GM21528 (cell line): Measurements from ENCODE around the gene CLDN6.

Experiments
- ATAC-seq: cut with Tn5 transposase; IDR thresholded peaks from one replicate; pipeline ENCODE4 v1.9.1; 2021; ENCODE audit warnings: mild to moderate bottlenecking, moderate library complexity; ENCODE audit not compliant: unreplicated experiment, low FRiP score

Gene CLDN6

DNA sequence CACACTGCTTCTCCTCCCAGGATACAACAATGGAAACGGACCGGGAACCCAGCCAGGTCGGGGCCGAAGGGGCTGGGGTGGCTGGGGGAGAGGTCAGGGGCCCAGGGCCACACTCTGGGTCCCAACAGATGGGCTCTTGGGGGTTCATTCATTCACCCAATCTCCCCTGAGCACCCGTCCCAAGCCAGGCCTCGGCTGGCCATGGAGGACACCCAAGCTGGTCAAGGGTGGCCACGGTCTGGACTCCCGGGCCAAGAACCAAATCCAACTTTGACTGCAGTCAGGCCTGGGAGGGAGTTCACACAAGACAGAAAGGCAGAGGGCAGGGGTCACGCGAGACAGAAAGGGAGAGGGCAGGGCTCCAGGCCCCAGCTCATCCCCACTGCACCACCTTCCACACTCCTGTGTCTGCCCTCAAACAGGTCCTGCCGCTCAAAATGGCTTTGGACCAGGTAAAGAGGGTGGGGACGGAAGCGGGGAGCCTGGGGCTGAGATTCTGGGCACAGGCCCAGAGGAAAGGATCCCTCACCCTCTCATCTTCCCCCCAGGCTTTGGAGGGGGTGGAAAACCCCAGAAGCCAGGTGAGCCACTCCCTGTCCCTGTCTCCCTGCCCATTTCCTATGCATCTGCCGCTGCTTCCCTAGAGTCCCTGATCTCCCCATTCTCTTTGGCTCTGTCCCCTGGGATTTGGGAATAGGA lies 25.5 kb downstream of the CLDN6 start:
- ATAC-seq = no peak

- ATAC-seq = no peak
Observed at GRCh38 chr16:2991566-2992261, 26.3 kb downstream of the CLDN6 start.

DNA sequence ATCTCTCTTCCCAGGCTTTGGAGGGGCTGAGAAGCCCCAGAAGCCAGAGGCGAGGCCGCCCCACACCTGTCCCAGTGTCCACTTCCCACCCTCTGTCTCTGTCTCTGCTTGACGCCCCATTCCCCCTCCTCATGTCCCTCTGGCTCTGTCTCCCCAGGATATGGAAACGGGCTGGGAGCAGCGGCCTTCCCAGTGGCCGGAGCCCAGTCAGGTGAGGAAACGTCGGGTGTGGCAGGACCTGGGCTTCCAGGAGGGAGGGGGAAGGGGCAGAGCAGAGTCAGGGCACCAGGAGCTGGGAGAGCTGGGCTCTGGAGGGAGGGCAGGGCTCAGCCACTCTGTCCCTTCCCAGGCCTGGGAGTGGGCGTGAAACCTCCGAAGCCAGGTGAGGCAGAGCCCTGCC lies 27.1 kb downstream of the CLDN6 start:
- ATAC-seq = no peak

DNA sequence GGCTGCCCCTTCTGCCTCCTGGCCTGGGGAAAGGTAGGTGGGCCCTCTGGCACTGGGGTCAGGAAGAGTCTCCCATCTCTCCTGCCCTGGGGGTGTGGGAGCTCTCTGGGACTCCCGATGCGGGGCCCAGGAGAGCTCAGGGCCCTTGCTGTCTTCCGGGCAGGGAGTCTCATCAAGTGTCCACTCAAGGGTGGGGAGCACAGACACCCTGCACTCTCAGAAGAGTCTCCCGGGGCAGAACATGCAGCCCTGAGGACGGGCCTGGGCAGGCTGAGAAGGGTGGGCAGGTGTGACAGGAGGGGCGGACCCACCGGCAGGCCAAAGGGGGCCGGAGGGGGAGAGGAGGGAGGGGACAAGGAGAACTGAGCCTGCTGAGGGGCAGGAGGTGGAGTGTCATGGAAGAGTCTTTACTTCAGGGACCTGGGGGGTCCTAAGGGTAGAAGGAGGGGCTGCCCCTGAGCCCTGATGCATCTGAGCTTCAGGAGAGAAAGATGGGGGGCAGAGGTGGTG lies 29.3 kb downstream of the CLDN6 start:
- ATAC-seq = no peak

- ATAC-seq = no peak
Observed at GRCh38 chr16:2987833-2988232, 30.1 kb downstream of the CLDN6 start.

DNA sequence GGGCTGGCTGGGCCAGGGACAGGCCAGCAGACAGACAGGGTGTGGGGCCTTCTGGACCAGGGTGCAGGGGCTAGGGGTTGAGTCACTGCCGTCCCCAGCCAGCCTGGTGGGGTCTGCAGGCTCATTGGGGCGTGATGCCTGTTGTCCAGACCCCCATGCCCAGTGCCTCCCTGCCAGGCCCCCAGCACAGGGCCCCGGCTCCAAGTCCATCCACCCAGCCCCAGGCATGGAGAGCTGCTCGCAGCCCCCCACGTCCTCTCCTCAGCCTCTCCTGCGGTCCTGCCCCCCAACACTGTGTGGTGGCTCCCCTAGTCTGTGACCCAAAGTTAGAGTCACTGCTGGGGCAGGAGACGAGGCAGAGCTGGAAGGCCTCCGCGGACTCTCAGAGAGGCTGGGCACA lies 30.7 kb downstream of the CLDN6 start:
- no peak for ATAC-seq

GRCh38 chr16:2986623-2987188 lies 31.3 kb downstream of the CLDN6 start:
- no peak for ATAC-seq

GRCh38 chr16:2985893-2986355 lies 32.1 kb downstream of the CLDN6 start:
- ATAC-seq = no peak

GRCh38 chr16:2985462-2985861 lies 32.5 kb downstream of the CLDN6 start:
- ATAC-seq = no peak

GRCh38 chr16:2983706-2984136 lies 34.3 kb downstream of the CLDN6 start:
- ATAC-seq = no peak

DNA sequence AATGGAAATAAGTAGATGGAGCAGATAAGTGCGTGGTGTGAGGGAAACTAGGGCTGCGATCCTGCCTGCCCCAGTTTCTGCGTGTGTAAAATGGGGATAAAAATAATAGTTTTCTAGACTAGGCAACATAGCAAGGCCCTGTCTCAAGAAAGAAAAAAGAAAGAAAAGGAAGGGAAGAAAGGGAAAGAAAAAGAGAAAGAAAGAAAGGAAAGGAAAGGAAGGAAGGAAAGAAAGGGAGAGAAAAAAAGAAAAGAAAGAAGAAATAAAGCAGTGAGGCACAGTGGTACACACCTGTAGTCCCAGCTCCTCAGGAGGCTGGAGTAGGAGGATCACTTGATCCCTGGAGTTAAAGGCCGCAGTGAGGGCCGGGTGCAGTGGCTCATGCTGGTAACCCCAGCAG lies 35.6 kb downstream of the CLDN6 start:
- no peak for ATAC-seq

GRCh38 chr16:2981899-2982250 lies 36.1 kb downstream of the CLDN6 start:
- no peak for ATAC-seq

DNA sequence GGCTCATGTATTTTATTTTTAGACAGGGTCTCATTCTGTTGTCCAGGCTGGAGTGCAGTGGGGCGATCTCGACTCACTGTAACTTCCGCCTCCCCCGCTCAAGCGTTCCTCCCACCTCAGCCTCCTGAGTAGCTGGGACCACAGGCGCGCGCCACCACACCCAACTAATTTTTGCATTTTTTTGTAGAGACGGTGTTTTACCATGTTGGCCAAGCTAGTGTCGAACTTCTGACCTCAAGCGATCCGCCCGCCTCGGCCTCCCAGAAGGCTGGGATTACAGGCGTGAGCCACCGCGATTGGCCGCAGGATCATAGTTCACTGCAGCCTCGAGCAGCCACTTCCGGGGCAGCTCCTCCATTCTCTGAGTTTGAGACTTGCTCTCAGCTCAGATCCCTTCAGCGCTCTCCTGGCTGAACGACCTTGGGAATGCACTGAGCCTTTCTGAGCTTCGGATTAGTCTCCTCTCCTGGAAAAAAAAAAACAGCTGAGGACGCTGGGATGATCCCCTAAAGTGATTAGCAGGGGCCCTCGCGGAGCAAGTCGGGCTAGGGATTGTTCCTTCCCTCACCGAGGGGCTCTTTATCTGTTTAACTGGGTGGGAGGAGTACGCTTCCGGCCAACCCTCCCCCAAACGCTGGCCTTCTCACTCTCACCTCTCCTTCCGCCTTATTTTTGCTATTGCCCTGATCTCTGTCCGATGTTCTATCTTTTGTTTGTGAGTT lies 36.6 kb downstream of the CLDN6 start:
- ATAC-seq = no peak

GRCh38 chr16:2980227-2981176 lies 37.5 kb downstream of the CLDN6 start, which contains the start of gene PKMYT1:
Gene PKMYT1, minus strand, starts transcription at chr16:2980446. Its CDS starts 789 bp downstream, at chr16:2979657.
- peak; percentile 59 for ATAC-seq

GRCh38 chr16:2979669-2980226 lies 38.2 kb downstream of the CLDN6 start:
- peak; percentile 5 for ATAC-seq

- no peak for ATAC-seq
Observed at GRCh38 chr16:2977440-2977839, 40.5 kb downstream of the CLDN6 start.

GRCh38 chr16:2976673-2977072 lies 41.3 kb downstream of the CLDN6 start:
- no peak for ATAC-seq

DNA sequence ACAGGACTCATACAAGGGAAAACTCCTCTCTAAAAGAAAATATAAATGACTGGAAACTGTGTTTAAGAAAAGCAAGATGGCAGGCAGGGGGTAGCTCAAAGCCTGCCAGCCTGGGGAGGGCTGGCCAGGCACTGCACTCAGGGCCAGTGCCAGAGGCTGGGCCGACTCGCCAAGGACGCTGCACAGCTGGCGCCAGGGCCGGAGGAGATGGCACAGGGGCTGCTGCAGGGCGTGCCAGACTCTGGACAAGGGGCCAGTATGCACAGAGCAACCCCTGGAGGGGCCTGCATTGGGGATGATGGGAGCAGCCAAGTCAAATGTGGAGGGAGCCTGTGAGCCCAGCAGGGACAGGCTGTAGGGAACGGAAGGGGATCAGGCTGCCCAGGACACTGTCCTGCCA lies 41.8 kb downstream of the CLDN6 start:
- ATAC-seq = no peak

DNA sequence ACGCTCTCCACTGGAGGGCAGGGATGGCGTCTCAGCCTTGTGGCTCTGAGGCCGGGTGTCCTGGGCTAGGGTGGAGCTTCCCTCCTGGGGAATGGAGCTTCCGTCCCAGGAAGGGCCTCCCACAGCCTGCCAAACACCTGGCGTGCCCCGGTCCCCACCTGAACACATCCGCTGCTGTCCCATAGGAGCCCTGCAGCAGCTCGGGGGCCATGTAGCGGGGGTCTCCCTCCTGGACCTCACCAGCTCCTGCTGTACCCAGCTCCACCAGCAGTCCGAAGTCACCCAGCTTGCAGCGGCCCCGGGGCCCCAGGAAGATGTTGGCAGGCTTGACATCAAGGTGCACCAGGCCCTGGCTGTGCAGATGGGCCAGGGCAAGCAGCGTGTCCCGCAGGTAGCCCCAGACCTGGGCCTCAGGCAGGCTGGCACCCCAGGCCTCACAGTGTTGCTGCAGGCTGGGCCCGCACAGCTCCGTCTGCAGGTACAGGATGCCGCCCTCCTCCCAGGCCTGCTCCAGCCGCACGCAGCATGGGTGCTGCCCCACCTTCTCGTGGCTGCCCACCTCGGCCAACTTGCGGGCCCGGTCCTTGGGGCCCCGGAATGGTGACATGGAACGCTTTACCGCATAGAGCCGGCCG lies 42.7 kb downstream of the CLDN6 start:
- ATAC-seq = no peak
